ENCODE data around the gene PAM. TPM values are rescaled to one million over a fixed set of nuclear protein-coding genes. Genes with fewer than 3 reads are reported as not detected.

PAM gene
- total RNA-seq, 1 donor: 266 TPM

DNA sequence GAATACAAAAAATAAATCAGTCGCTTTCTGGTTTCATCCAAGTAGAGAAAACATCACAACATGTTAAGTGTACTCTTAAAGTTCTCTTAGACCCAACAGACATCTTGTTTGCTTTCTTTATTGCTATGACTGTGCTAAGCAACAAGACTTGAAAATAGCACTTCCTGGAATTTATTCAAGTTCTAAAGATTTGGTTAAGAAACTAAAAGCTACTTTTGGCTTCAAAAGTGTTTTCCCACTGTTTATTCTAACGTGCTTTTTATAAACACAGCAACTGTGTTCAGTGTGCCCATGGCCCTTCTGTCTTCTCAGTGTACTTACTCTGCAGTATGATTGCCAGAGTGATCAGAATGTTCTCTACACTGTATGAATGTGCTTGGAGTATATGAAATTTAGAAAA, 255.1 kb downstream of the PAM start:
- DNase-seq (ENCODE audit: low read depth): peak; percentile 50
- H3K4me3 ChIP-seq (ENCODE audit: low read depth, low read length): no peak overlapping the region
- TF ChIP-seq, protein P1, sequence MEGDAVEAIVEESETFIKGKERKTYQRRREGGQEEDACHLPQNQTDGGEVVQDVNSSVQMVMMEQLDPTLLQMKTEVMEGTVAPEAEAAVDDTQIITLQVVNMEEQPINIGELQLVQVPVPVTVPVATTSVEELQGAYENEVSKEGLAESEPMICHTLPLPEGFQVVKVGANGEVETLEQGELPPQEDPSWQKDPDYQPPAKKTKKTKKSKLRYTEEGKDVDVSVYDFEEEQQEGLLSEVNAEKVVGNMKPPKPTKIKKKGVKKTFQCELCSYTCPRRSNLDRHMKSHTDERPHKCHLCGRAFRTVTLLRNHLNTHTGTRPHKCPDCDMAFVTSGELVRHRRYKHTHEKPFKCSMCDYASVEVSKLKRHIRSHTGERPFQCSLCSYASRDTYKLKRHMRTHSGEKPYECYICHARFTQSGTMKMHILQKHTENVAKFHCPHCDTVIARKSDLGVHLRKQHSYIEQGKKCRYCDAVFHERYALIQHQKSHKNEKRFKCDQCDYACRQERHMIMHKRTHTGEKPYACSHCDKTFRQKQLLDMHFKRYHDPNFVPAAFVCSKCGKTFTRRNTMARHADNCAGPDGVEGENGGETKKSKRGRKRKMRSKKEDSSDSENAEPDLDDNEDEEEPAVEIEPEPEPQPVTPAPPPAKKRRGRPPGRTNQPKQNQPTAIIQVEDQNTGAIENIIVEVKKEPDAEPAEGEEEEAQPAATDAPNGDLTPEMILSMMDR (IDR thresholded peaks at IDR 0.05; ENCODE audit: insufficient read depth, low read depth, low read length): no peak

- peak; percentile 51 for DNase-seq (ENCODE audit: low read depth)
- H3K4me3 ChIP-seq (ENCODE audit: low read depth, low read length): no peak overlapping the region
- TF ChIP-seq, protein P1 (IDR thresholded peaks at IDR 0.05; ENCODE audit: insufficient read depth, low read depth, low read length): no peak
Observed at GRCh38 chr5:103013933-103014552, 258.9 kb downstream of the PAM start.

GRCh38 chr5:103014983-103015382, 259.9 kb downstream of the PAM start:
- TF ChIP-seq, protein P1 (IDR thresholded peaks at IDR 0.05; ENCODE audit: insufficient read depth, low read depth, low read length): no peak
- no peak overlapping the region for H3K4me3 ChIP-seq (ENCODE audit: low read depth, low read length)
- DNase-seq (ENCODE audit: low read depth): peak; percentile 72

- H3K4me3 ChIP-seq (ENCODE audit: low read depth, low read length): no peak overlapping the region
- DNase-seq (ENCODE audit: low read depth): no peak
- TF ChIP-seq, protein P1 (IDR thresholded peaks at IDR 0.05; ENCODE audit: insufficient read depth, low read depth, low read length): no peak
Observed at GRCh38 chr5:103016167-103016566, 261.1 kb downstream of the PAM start.

DNA sequence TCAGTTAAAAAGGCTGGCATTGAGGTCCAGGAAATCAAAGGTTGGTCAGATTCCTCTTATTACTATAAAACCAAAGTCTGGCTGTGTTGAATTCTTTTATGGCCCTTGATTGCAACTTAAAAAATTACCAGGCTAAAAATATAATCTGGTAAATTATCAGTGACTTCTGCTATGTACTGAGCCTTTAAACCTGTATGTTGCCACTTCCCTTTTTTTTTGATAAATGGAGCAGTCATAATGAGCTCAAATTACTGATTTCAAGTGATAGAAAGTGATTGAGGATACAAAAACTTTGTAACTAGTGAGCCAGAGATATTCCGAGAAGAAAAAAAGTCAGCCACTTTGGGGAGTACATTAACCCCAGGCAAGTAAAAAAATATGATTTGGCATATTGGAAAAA, 264.7 kb downstream of the PAM start:
- no peak overlapping the region for H3K4me3 ChIP-seq (ENCODE audit: low read depth, low read length)
- no peak for DNase-seq (ENCODE audit: low read depth)
- TF ChIP-seq, protein P1 (IDR thresholded peaks at IDR 0.05; ENCODE audit: insufficient read depth, low read depth, low read length): no peak

DNA sequence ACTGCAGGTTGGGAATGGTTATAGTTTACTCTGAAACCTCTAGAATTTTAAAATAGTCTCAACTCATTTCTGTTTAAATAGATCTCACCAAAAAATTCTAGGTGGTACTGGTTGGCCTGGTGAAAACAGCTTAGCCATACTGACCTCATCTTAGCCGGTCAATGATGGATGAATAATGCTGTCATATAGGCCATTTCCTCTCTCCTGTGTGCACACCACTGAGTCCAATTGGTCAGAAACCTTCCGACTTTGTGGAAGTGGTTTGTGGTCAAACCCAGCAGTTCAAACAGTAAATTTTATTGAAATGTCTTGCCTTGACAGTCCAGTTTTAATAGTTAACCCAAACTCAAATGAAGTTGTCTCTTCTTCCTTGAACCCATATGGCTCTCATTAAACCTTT, 266.2 kb downstream of the PAM start:
- H3K4me3 ChIP-seq (ENCODE audit: low read depth, low read length): no peak overlapping the region
- TF ChIP-seq, protein P1 (IDR thresholded peaks at IDR 0.05; ENCODE audit: insufficient read depth, low read depth, low read length): no peak
- no peak for DNase-seq (ENCODE audit: low read depth)

- TF ChIP-seq, protein P1 (IDR thresholded peaks at IDR 0.05; ENCODE audit: insufficient read depth, low read depth, low read length): no peak
- H3K4me3 ChIP-seq (ENCODE audit: low read depth, low read length): no peak overlapping the region
- no peak for DNase-seq (ENCODE audit: low read depth)
Observed at GRCh38 chr5:103027267-103027666, 272.2 kb downstream of the PAM start.
